WI38 (cell line): Measurements from ENCODE around the gene PIGT.

Source experiments
- H3K4me3 ChIP-seq: 2 replicates; pipeline ENCODE4 v1.5.1; 2011; ENCODE audit warnings: low read depth, mild to moderate bottlenecking, control low read depth, low read length
- CTCF ChIP-seq: IDR thresholded peaks from 2 replicates; pipeline ENCODE4 v1.5.1; 2012; ENCODE audit warnings: low read depth, mild to moderate bottlenecking, control low read depth, low read length

Gene PIGT

GRCh38 chr20:45441746-45442145 lies 25.8 kb downstream of the PIGT start:
- TF ChIP-seq CTCF: no peak
- H3K4me3 ChIP-seq: no peak overlapping the region

DNA sequence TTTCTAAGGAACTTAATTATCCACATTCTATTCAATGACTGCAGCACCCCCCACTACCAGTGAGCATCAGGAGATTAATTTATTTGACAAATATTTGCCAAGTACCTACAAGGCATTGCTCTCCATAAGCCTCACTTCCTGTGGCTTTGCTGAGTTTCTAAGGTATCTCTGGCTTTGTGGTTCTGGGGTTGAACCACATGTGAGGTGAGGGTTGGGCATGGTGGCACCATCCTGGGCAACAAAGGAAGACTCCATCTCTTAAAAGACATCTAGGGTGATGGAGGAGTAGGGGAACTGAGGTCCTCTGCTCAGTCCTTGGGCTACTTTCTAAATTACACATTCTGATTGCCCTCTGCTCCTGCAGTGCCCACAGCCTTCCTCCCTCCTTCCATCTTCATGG lies 28.1 kb downstream of the PIGT start:
- TF ChIP-seq CTCF: no peak
- no peak overlapping the region for H3K4me3 ChIP-seq

DNA sequence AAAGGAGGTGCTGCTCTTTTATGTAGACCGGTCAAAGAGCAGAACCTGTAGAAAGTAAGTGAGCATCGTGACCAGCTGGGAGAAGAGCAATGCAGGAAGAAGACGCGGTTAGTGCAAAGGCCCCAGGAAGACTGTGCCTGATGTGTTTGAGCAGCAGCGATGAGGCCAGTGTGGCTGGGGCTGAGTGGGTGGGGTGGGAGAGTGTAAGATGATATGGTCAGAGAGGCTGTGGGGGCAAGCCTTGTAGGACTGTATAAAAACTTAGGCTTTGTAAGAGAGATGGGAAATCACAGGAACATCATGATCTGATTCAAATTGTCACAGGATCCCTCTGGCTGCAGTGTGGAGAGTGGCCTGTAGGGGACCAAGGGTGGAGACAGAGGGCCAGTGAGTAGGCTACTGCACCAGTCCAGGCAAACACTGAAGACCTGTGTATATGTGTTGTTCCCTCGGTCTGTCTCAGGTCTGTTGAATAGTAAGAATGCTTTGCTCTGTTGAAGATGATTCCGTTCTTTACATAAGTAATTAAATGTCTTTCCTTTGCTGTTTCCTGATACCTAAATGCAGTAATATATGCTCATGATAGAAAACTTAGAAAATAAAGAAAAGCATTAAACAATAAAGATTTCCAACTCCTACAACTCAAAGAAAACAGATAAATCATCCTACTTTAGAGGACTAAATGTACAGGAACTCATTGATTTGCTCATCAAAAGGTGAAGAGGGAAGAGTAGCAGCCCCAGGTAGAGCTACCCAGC lies 30.0 kb downstream of the PIGT start:
- TF ChIP-seq CTCF: peak; percentile 69
- H3K4me3 ChIP-seq: no peak overlapping the region

GRCh38 chr20:45448270-45448669 lies 32.3 kb downstream of the PIGT start:
- no peak overlapping the region for H3K4me3 ChIP-seq
- TF ChIP-seq CTCF: no peak

GRCh38 chr20:45449528-45449927 lies 33.6 kb downstream of the PIGT start:
- no peak for TF ChIP-seq CTCF
- no peak overlapping the region for H3K4me3 ChIP-seq

DNA sequence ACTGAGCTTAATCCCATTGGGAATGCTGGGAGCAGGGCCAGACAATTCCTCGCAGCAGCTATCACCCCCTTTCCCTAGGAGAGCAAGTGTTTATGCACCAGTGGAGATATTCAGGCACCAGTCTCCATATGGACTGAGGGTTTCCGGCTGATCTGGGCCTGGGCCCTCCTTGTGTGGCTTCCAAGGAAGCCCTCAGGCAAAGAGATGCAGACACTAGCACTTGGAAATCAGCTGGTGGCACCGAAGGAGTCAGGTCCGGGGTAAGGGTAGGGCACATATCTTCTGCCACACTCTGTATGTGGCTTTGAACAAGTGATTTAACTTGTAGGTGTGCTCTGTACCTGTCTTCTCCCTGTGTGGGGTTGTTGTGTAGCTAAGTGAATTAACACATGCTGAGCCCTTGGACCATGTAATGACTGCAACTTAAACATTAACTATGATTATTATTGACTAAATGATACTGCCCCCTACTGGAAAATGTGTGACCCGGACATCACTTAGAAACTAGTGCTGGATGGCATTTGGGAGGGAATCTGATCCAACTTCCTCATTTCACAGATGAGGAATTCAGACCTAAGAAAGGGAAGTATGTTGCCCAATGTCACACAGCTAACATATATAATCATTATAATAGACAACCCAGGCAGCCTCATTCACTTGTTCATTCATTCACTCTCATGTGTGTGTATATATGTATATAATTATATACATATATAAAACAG lies 34.3 kb downstream of the PIGT start:
- peak; percentile 37; the same call in 1 of the 2 replicates for TF ChIP-seq CTCF
- H3K4me3 ChIP-seq: no peak overlapping the region

GRCh38 chr20:45452238-45452637 lies 36.3 kb downstream of the PIGT start:
- no peak overlapping the region for H3K4me3 ChIP-seq
- no peak for TF ChIP-seq CTCF
